ENCODE data around the gene MYO1E. TPM values are rescaled to one million over a fixed set of nuclear protein-coding genes. Genes with fewer than 3 reads are reported as not detected.

MYO1E gene
- total and polyA plus RNA-seq, 2 of the 4 experiments (the other 2 are of a cell fraction), result 13.4 to 37.3 TPM

DNA sequence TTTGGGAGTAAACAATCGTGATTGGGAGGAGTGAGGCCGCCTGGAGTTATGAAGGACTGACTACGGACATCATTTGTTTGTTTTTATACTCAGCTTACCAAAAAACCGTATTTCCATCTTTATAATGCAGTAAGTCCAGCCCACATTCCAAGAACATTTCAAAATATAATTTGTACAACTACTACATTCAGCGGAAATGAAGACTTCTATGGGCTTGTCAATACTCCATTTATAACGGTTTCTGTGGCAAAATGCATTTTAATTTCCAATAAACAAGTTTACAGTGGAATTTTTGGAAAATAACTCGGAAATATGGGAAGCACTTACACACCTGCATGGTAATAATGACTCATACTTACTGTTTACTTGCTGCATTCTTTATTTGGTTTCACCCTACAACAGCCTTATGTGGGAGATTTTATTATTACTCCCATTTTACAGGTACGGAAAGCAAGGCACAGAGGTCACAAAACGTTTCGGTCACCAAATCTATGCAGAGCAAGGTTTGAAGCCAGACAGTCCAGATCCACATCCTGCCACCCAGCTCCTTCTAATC is 103.7 kb downstream of the MYO1E start:
- Histone ChIP-seq H3K56ac (ENCODE audit: extremely low read depth, insufficient read depth, low read length) (no peak overlapping the region), H3K4me1 (ENCODE audit: control insufficient read depth, insufficient read depth, low read length) (no peaks in the 10 kb centered on the region), H2AFZ (replicated peaks; ENCODE audit: low read length, poor library complexity) (no peak overlapping the region), H4K8ac (ENCODE audit: low read depth in 2 of 2, low read length in 2 of 2) (no peak overlapping the region), H3K23ac (ENCODE audit: low read depth, low read length) (no peak overlapping the region), H2AK5ac (ENCODE audit: low read depth, low read length) (0 out of 2 replicates have a peak overlapping the region, but pooled peaks have one; percentile 27), H4K20me1 (ENCODE audit: insufficient read depth, low read length) (peaks cover 3% of the 10 kb centered on the region), H3K27ac (ENCODE audit: insufficient read depth, low read length) (no peak overlapping the region), H3K18ac (ENCODE audit: low read depth, low read length) (no peak overlapping the region), H3K14ac (replicated peaks; ENCODE audit: low read depth, low read length) (no peak overlapping the region), H3K36me3 (ENCODE audit: control insufficient read depth, insufficient read depth, low read length) (peaks cover 1% of the 10 kb centered on the region; the same call in 1 of the 2 replicates), H2BK5ac (ENCODE audit: low read depth, low read length, poor library complexity, severe bottlenecking) (no peak overlapping the region), H3K9ac (ENCODE audit: low read depth, low read length) (no peak overlapping the region), H3K79me1 (ENCODE audit: low read depth in 1 of 2, low read length in 2 of 2) (peaks cover 26 to 53% of the 10 kb centered on the region in 2 experiments), H2BK15ac (ENCODE audit: low read depth, low read length) (no peak overlapping the region), H3K4ac (ENCODE audit: low read depth, low read length) (no peak overlapping the region), H3K9me3 (ENCODE audit: control insufficient read depth, insufficient read depth, low read length) (no peaks in the 10 kb centered on the region), H3K27me3 (ENCODE audit: control insufficient read depth, insufficient read depth, low read length) (no peaks in the 10 kb centered on the region), H3K4me2 (ENCODE audit: low read depth, low read length) (no peak overlapping the region), H2AK9ac (replicated peaks; ENCODE audit: low read depth, low read length, poor library complexity) (no peak overlapping the region), H3K9me1 (ENCODE audit: insufficient read depth, low read length) (0 out of 2 replicates have a peak, but pooled peaks cover 17% of the 10 kb centered on the region), H2BK20ac (ENCODE audit: low read depth, low read length) (no peak overlapping the region), H4K5ac (ENCODE audit: low read depth, low read length) (no peak overlapping the region), H4K91ac (ENCODE audit: insufficient read depth, low read depth, low read length) (no peak overlapping the region), H2BK120ac (ENCODE audit: low read depth, low read length) (no peak overlapping the region), H3K4me3 (ENCODE audit: insufficient read depth, low read depth, low read length) (no peak overlapping the region)
- dilution Hi-C loops (cut with HindIII; ENCODE audit: low sequenced_read_pairs, unreplicated experiment), result no loop called here
- in situ Hi-C loops (cut with MboI; ENCODE audit: low sequenced_read_pairs), result no loop called here
- BruUV-seq (replicated peaks), result no TSS peak
- DNase-seq (no peak), ATAC-seq (ENCODE audit: low read depth) (no peak)
- WGBS, 2 experiments (ENCODE audit: extremely low coverage in 2 of 2, insufficient read length in 1 of 2), result 100% methylated on average over 2 of the region's 10 CpGs; no CpG with 5 or more reads in 1 of the 2 experiments
- POLR2A ChIA-PET (ENCODE audit: unreplicated experiment), result no interaction called here
- CTCF ChIA-PET, result interaction anchor here (0.7 to 0.9 kb wide), 2 partner anchors 94 to 464 kb away, joined by 3 to 4 read pairs; no protein-coding TSS in a partner anchor
- intact Hi-C loops (cut with micrococcal nuclease), result no loop called here
- TF ChIP-seq CHD1 (IDR thresholded peaks at IDR 0.05; ENCODE audit: low read depth, low read length) (no peak), MAZ (IDR thresholded peaks at IDR 0.05; ENCODE audit: borderline replicate concordance, low read depth, low read length) (no peak), CEBPB (IDR thresholded peaks at IDR 0.05; ENCODE audit: low read depth, low read length) (no peak), NFE2L2 (IDR thresholded peaks at IDR 0.05; ENCODE audit: low read depth, low read length) (no peak)

All from IMR-90 (cell line).